GM19193 (cell line): Measurements from ENCODE around the gene SPATA22.

Experiments
- POLR2A ChIP-seq: IDR thresholded peaks from 4 replicates; pipeline ENCODE4 v1.6.1; 2011; ENCODE audit not compliant: insufficient read depth, insufficient read length; ENCODE audit errors: extremely low read depth

SPATA22 gene

GRCh38 chr17:3482852-3483251 is 11.2 kb upstream of the SPATA22 start:
- no peak for TF ChIP-seq POLR2A

- TF ChIP-seq POLR2A, result no peak
Observed at GRCh38 chr17:3479988-3480387, 8.4 kb upstream of the SPATA22 start.

GRCh38 chr17:3475812-3476610 is 4.4 kb upstream of the SPATA22 start, which contains the start of gene ASPA:
TSS of gene ASPA (plus strand) at chr17:3475997. CDS start at chr17:3476160, 163 bp downstream.
- no peak for TF ChIP-seq POLR2A

- no peak for TF ChIP-seq POLR2A
Observed at GRCh38 chr17:3475251-3475685, 3.6 kb upstream of the SPATA22 start.

GRCh38 chr17:3474212-3474611 is 2.6 kb upstream of the SPATA22 start:
- no peak for TF ChIP-seq POLR2A

- TF ChIP-seq POLR2A, result no peak
Observed at GRCh38 chr17:3472137-3472536, 518 bp upstream of the SPATA22 start.

- no peak for TF ChIP-seq POLR2A
Observed at GRCh38 chr17:3469529-3469928, 2.1 kb downstream of the SPATA22 start.

- no peak for TF ChIP-seq POLR2A
Observed at GRCh38 chr17:3448059-3448665, 23.5 kb downstream of the SPATA22 start.

- no peak for TF ChIP-seq POLR2A
Observed at GRCh38 chr17:3447625-3448024, 24.0 kb downstream of the SPATA22 start.

GRCh38 chr17:3440451-3440850 is 31.2 kb downstream of the SPATA22 start:
- no peak for TF ChIP-seq POLR2A

GRCh38 chr17:3438368-3438767 is 33.3 kb downstream of the SPATA22 start:
- no peak for TF ChIP-seq POLR2A

GRCh38 chr17:3433741-3434140 is 37.9 kb downstream of the SPATA22 start, which contains the start of gene OR1E2:
TSS of gene OR1E2 (minus strand) at chr17:3433841. CDS start at chr17:3433841, 0 bp downstream.
- no peak for TF ChIP-seq POLR2A

- no peak for TF ChIP-seq POLR2A
Observed at GRCh38 chr17:3418222-3418621, 53.4 kb downstream of the SPATA22 start.

- no peak for TF ChIP-seq POLR2A
Observed at GRCh38 chr17:3415610-3416009, 56.0 kb downstream of the SPATA22 start.

GRCh38 chr17:3411070-3411469 is 60.5 kb downstream of the SPATA22 start, which contains the start of gene OR3A3:
TSS of gene OR3A3 (plus strand) at chr17:3411370.
- TF ChIP-seq POLR2A, result no peak

- no peak for TF ChIP-seq POLR2A
Observed at GRCh38 chr17:3401786-3402185, 69.8 kb downstream of the SPATA22 start.
